Stimulated activated CD8-positive, alpha-beta memory T cell treated with anti-CD3 and anti-CD28 coated beads, Interleukin-15, amount 100 ng/mL, for 24 hours (primary cell): ENCODE measurements around the gene ROCK2.

Experiments
- DNase-seq: peaks from one replicate; pipeline ENCODE4 v3.0.0-alpha.2; 2020; ENCODE audit warnings: low read depth

Gene ROCK2

GRCh38 chr2:11367170-11367730, 22.8 kb upstream of the ROCK2 start:
- no peak for DNase-seq

GRCh38 chr2:11366326-11366741, 21.9 kb upstream of the ROCK2 start:
- no peak for DNase-seq

GRCh38 chr2:11365096-11365879, 20.9 kb upstream of the ROCK2 start:
- no peak for DNase-seq

- no peak for DNase-seq
Measured at GRCh38 chr2:11364565-11364887, 20.1 kb upstream of the ROCK2 start.

GRCh38 chr2:11363868-11364564, 19.6 kb upstream of the ROCK2 start:
- no peak for DNase-seq

- no peak for DNase-seq
Measured at GRCh38 chr2:11359865-11360264, 15.4 kb upstream of the ROCK2 start.

- DNase-seq: no peak
Measured at GRCh38 chr2:11357428-11357972, 13.1 kb upstream of the ROCK2 start.

GRCh38 chr2:11356764-11357163, 12.3 kb upstream of the ROCK2 start:
- DNase-seq: no peak

- no peak for DNase-seq
Measured at GRCh38 chr2:11355194-11356053, 11.0 kb upstream of the ROCK2 start.

- no peak for DNase-seq
Measured at GRCh38 chr2:11354363-11355154, 10.1 kb upstream of the ROCK2 start.

- DNase-seq: no peak
Measured at GRCh38 chr2:11352781-11353537, 8.5 kb upstream of the ROCK2 start.

- no peak for DNase-seq
Measured at GRCh38 chr2:11348209-11348749, 3.8 kb upstream of the ROCK2 start.

GRCh38 chr2:11347403-11347959, 3.0 kb upstream of the ROCK2 start:
- no peak for DNase-seq

- DNase-seq: no peak
Measured at GRCh38 chr2:11346023-11346482, 1.6 kb upstream of the ROCK2 start.

- DNase-seq: peak; percentile 1
Measured at GRCh38 chr2:11344956-11345677, 681 bp upstream of the ROCK2 start.

GRCh38 chr2:11343650-11344341, 640 bp downstream of the ROCK2 start:
- no peak for DNase-seq

- no peak for DNase-seq
Measured at GRCh38 chr2:11343368-11343649, 1.1 kb downstream of the ROCK2 start.

- no peak for DNase-seq
Measured at GRCh38 chr2:11342551-11343367, 1.7 kb downstream of the ROCK2 start.
